Progenitor cell of endocrine pancreas (in vitro differentiated cells): ENCODE results near the gene MCTP2. TPM values are rescaled to one million over a fixed set of nuclear protein-coding genes. Genes with fewer than 3 reads are reported as not detected.
"Not testable (repeated sequence)": the region's sequence is repeated elsewhere in the genome, so short reads cannot be mapped to it uniquely, and the experiment has no call there.

Source experiments
- DNase-seq: peaks from one replicate; pipeline ENCODE4 v3.0.0; 2021; ENCODE audit warnings: low spot score; ENCODE audit not compliant: unreplicated experiment
- H3K27ac Mint-ChIP-seq: 2 replicates; pipeline ENCODE4 v1.8.0; 2021; ENCODE audit warnings: mild to moderate bottlenecking, moderate library complexity, mixed read lengths
- H3K27me3 Mint-ChIP-seq: 2 replicates; pipeline ENCODE4 v1.8.0; 2021; ENCODE audit warnings: mixed read lengths
- H3K36me3 Mint-ChIP-seq: 2 replicates; pipeline ENCODE4 v1.8.0; 2022; ENCODE audit warnings: mixed read lengths; ENCODE audit not compliant: insufficient read depth
- H3K4me1 Mint-ChIP-seq: 2 replicates; pipeline ENCODE4 v1.8.0; 2021; ENCODE audit warnings: low read depth, mixed read lengths
- H3K4me3 Mint-ChIP-seq: 2 replicates; pipeline ENCODE4 v1.8.0; 2021; ENCODE audit warnings: low read depth, mild to moderate bottlenecking, moderate library complexity, mixed read lengths
- H3K9me3 Mint-ChIP-seq: 2 replicates; pipeline ENCODE4 v1.8.0; 2021; ENCODE audit warnings: low read depth, mixed read lengths
- total RNA-seq: library from RNA; stranded (reverse); gene quantifications from 2 replicates; pipeline ENCODE4 v1.2.1, GENCODE V29; 2021
- TF ChIP-seq, protein P1 (sequence below): fragments of 200-600 bp; sonication (generic); IDR thresholded peaks from one replicate; pipeline ENCODE4 v1.5.0; 2021; ENCODE audit warnings: antibody characterized with exemption, mild to moderate bottlenecking; ENCODE audit not compliant: unreplicated experiment

The MCTP2 gene
- total RNA-seq, 1 donor from 2014 or later: 2.6 TPM

- TF ChIP-seq, protein P1, sequence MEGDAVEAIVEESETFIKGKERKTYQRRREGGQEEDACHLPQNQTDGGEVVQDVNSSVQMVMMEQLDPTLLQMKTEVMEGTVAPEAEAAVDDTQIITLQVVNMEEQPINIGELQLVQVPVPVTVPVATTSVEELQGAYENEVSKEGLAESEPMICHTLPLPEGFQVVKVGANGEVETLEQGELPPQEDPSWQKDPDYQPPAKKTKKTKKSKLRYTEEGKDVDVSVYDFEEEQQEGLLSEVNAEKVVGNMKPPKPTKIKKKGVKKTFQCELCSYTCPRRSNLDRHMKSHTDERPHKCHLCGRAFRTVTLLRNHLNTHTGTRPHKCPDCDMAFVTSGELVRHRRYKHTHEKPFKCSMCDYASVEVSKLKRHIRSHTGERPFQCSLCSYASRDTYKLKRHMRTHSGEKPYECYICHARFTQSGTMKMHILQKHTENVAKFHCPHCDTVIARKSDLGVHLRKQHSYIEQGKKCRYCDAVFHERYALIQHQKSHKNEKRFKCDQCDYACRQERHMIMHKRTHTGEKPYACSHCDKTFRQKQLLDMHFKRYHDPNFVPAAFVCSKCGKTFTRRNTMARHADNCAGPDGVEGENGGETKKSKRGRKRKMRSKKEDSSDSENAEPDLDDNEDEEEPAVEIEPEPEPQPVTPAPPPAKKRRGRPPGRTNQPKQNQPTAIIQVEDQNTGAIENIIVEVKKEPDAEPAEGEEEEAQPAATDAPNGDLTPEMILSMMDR: no peak
- no peaks in the 10 kb centered on the region for H3K27me3 Mint-ChIP-seq
- DNase-seq: no peak
- H3K27ac Mint-ChIP-seq: no peak overlapping the region
- no peak overlapping the region for H3K4me3 Mint-ChIP-seq
- no peaks in the 10 kb centered on the region for H3K36me3 Mint-ChIP-seq
- H3K4me1 Mint-ChIP-seq: peaks cover 6% of the 10 kb centered on the region
- no peaks in the 10 kb centered on the region for H3K9me3 Mint-ChIP-seq
Observed at GRCh38 chr15:94239474-94239873, 8.1 kb downstream of the MCTP2 start.

- Mint-ChIP-seq H3K4me1 (peaks cover 6% of the 10 kb centered on the region), H3K27me3 (no peaks in the 10 kb centered on the region), H3K4me3 (no peak overlapping the region), H3K27ac (no peak overlapping the region), H3K36me3 (no peaks in the 10 kb centered on the region), H3K9me3 (no peaks in the 10 kb centered on the region)
- DNase-seq: no peak
- TF ChIP-seq, protein P1: no peak
Observed at GRCh38 chr15:94240480-94240879, 9.1 kb downstream of the MCTP2 start.

DNA sequence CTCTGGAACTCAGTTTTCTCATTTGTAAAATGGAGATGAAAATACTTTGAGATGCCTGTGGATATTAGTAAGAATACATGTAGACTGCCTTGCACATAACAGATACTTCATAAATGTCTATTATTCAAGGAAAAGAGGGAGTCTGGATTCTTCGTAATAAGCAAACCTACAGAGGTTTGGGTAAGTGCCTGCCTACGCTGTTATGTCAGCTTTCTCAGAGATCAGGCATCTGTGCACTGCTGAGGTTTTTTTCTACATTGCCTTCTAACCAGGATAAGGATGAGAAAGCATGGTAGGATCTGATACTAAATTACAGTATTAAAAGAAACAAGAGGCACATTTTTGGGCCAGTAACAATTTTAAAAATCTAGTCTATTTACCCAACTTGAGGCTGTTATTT lies 10.9 kb downstream of the MCTP2 start:
- no peaks in the 10 kb centered on the region for H3K9me3 Mint-ChIP-seq
- TF ChIP-seq, protein P1: no peak

DNA sequence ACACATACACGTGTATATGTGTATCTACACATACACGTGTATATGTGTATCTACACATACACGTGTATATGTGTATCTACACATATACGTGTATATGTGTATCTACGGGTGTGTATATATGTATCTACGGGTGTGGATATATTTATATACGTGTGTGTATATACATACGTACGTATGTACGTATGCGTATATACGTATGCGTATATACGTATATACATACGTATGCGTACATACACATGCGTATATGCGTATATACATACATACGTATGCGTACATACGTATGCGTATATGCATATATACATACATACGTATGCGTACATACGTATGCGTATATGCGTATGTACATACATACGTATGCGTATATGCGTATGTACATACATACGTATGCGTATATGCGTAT lies 11.6 kb downstream of the MCTP2 start:
- not testable (repeated sequence) for H3K27ac Mint-ChIP-seq, H3K27me3 Mint-ChIP-seq, H3K9me3 Mint-ChIP-seq, DNase-seq, H3K36me3 Mint-ChIP-seq, H3K4me1 Mint-ChIP-seq, H3K4me3 Mint-ChIP-seq

More for the DNA sequence above, 10.9 kb downstream of the MCTP2 start:
- no peaks in the 10 kb centered on the region for H3K36me3 Mint-ChIP-seq
- no peak overlapping the region for H3K27ac Mint-ChIP-seq
- H3K4me1 Mint-ChIP-seq: peaks cover 6% of the 10 kb centered on the region
- H3K27me3 Mint-ChIP-seq: no peaks in the 10 kb centered on the region
- DNase-seq: no peak
- H3K4me3 Mint-ChIP-seq: no peak overlapping the region

DNA sequence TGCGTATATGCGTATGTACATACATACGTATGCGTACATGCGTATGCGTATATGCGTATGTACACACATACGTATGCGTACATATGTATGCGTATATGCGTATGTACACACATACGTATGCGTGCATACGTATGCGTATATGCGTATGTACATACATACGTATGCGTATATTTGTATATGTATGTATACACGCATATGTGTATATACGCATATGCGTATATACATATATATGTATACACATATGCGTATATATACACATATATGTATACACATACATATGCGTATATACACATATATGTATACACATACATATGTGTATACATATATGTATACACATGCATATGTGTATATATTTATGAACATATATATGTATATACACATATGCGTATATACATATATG lies 12.1 kb downstream of the MCTP2 start:
- H3K4me3 Mint-ChIP-seq: no peak overlapping the region
- peaks cover 3% of the 10 kb centered on the region for H3K9me3 Mint-ChIP-seq
- H3K4me1 Mint-ChIP-seq: peaks cover 10% of the 10 kb centered on the region
- H3K27ac Mint-ChIP-seq: no peak overlapping the region
- no peaks in the 10 kb centered on the region for H3K36me3 Mint-ChIP-seq
- H3K27me3 Mint-ChIP-seq: no peaks in the 10 kb centered on the region
- TF ChIP-seq, protein P1: no peak
- DNase-seq: no peak

- Mint-ChIP-seq H3K4me1 (peaks cover 6% of the 10 kb centered on the region), H3K36me3 (no peaks in the 10 kb centered on the region), H3K4me3 (no peak overlapping the region), H3K27me3 (no peaks in the 10 kb centered on the region), H3K27ac (no peak overlapping the region), H3K9me3 (peaks cover 3% of the 10 kb centered on the region)
- no peak for DNase-seq
- TF ChIP-seq, protein P1: no peak
Observed at GRCh38 chr15:94246016-94246415, 14.7 kb downstream of the MCTP2 start.
